HG03565 (cell line): ENCODE measurements around the gene ELL.
"Not testable (repeated sequence)": the region's sequence is repeated elsewhere in the genome, so short reads cannot be mapped to it uniquely, and the experiment has no call there.

Experiments
- ATAC-seq: cut with Tn5 transposase; IDR thresholded peaks from one replicate; pipeline ENCODE4 v1.9.1; 2021; ENCODE audit warnings: mild to moderate bottlenecking, moderate library complexity; ENCODE audit not compliant: unreplicated experiment

Gene ELL

DNA sequence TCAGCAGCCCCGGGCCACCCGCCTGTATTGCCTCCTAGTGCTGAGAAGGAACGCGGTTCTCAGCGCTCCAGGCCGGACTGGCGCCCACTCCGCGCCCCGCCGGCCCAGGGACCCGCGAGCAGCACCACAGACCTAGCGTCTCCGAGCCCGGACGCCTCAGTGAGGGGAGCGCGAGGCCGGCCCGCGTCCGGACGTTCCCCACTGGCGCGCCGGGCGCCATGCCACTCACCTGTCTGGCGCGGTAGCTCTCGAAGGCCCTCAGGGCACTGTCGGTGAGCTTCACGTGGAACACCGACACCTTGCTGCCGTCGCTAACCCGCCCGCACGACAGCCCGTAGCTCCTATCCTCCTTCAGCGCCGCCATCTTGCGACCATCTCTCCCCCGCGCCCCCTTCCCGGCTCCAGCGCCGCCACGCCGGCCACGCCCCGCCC lies at the start of gene ELL:
Gene ELL, minus strand, starts transcription at position 379 of the 432 bp plus-strand sequence. Its CDS starts 15 bp downstream, at position 364.
- ATAC-seq, result peak; percentile 3

DNA sequence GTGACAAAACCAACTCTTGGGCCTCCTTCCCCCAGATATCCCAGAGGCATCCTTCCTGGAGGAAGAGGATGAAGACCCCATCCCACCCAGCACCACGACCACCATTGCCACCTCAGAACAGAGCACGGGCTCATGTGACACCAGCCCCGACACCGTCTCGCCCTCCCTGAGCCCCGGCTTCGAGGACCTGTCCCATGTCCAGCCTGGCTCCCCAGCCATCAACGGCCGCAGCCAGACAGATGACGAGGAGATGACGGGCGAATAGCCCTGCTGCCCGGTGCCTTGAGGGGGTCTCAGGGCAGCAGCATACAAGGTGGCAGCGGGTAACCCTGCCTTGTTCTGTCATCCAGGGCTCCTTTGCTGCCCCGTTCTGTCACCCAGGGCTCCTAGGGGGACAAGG lies 46.5 kb upstream of the ELL start:
- ATAC-seq, result no peak

DNA sequence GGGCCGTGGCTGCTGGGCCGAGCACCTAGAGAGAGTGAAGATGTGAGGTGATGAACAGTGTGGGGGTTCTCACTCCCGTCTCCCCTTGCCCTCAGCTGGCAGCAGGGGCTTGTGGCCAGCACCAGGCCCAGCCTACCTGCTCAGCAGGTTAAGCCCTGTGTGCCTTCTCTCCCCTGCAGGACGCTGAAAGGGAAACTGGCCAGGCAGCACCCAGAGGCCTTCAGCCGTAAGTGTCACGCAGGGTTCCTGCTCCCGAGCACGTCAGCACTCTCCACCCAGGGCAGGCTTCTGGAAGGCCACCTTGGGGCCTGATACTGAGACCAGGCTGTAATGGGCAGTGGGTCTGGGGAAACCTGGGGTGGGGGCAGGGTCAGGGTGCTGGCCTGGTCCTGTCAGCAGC lies 45.1 kb upstream of the ELL start:
- ATAC-seq, result no peak

DNA sequence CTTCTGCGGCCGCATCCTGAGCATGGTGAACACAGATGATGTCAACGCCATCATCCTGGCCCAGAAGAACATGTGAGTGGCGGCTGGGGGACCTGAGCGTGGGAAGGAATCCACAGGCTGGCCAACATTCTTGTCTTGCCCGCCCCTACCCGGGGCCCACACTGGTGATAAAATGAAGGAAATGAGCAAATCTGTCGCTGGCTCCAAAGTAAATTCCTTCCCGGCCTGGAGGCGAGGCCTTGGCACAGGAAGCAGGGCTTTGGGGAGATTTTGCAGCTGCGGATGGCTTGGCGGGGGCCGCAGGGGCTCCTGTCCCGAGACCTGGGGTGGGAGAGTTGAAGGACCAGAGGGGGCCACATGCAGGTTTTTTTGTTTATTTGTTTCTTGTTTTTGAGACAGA lies 40.2 kb upstream of the ELL start:
- no peak for ATAC-seq

DNA sequence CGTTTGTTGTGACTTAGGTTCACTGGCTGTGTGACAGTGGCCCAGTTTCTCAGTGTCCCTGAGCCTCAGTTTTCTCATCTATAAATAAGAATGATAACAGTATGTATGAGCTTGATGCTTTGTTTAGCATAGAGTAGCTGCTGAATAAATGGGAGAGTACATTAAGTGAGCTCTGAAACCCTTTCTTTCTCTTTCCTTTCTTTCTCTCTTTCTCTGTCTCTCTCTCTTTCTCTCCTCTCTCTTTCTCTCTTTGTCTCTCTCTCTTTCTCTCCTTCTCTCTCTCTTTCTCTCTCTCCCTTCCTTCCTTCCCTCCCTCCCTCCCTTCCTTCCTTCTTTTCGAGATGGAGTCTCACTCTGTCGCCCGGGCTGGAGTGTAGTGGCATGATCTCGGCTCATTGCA lies 37.8 kb upstream of the ELL start:
- ATAC-seq, result no peak

DNA sequence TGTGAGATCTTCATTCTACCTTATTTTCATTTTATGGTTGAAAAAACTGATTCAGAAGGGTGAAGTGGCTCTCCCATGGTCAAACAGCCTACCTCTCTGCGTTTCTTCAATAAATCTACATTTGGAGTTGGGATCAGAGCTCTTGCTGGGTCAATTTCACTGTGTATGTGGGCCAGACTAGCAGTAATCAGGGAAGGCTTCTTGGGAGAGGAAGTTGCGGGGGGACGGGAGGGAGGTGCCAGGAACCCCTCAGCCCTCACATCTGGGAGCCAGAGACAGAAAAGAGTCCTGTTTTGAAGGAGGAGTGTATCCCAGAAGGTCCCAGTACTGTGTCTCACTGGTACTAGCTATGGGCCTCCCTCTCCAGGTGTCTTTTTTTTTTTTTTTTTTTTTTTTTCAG lies 36.7 kb upstream of the ELL start:
- ATAC-seq, result no peak

DNA sequence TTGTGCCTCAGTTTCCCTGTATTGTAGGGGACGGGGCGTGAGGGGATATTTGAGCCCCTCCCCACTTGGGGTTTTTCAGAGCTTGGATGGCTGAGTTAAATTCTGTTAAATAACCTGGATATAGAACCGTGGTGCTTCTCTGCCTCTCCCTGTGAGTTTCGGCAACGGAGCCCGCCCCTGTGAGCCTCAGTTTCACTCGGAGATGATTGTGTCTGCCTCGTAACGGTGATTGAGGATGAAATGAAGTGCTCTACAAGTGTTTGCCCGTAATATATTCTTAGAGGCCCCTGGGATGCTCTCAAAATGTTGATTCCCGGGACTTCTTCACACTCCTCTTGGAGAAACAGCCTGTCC lies 36.3 kb upstream of the ELL start:
- no peak for ATAC-seq

DNA sequence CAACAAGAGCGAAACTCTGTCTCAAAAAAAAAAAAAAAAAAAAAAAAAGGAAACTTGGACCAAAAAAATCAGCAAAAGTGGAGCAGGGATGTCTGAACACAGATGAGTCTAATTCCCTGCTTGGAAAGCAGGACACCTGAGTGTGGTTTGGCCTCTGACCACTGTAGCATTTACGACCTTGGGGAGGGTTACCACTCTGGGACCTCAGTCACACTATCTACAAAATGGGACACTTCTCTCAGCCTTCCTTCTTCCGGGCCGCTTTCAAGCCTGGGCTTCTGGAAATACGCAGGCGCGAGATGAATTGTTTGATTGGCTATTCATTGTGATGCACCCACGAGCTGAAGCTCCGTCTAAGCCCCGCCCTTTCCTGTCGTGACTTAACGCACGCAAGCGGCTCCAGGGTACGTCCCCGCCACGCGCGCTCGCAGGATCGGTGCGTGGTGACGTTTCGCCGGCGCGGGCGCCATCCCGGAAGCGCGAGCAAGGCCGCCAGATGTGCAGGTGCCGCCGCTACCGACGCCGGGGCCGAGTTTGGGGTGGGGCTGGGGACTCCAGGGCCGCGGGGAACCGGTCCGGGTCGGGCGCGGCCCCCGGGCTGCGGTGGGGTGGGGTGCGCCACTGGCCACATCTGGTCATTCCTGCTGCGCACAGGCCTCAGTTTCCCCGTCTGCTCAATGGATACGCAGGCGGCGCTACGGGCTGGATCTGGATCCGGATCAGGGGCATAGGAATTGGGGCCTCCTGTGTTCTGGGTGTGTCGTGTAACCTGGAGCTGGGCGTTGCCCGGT lies 35.7 kb upstream of the ELL start, which contains the start of gene KXD1:
Gene KXD1, plus strand, starts transcription at position 460 of the 791 bp plus-strand sequence. CDS start 4,187 bp downstream, outside the sequence.
- ATAC-seq, result peak; percentile 92

DNA sequence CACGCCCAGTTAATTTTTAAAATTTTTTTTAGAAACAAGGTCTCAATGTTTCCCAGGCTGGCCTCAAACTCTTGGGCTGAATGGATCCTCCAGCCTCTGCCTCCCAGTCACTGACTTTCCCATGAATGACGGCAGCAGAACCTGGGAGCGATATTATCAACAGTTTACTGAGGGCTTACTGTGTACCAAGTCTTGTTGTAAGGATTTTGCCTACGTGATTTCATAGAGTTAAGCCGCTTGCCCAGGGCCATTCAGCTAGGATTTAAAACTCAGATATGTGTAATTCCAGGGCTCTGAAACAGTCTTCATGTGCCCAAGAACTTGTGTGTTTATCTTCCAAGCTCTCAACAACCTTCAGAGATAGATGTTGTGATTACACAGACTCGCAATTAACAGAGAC lies 29.8 kb upstream of the ELL start:
- ATAC-seq, result no peak

DNA sequence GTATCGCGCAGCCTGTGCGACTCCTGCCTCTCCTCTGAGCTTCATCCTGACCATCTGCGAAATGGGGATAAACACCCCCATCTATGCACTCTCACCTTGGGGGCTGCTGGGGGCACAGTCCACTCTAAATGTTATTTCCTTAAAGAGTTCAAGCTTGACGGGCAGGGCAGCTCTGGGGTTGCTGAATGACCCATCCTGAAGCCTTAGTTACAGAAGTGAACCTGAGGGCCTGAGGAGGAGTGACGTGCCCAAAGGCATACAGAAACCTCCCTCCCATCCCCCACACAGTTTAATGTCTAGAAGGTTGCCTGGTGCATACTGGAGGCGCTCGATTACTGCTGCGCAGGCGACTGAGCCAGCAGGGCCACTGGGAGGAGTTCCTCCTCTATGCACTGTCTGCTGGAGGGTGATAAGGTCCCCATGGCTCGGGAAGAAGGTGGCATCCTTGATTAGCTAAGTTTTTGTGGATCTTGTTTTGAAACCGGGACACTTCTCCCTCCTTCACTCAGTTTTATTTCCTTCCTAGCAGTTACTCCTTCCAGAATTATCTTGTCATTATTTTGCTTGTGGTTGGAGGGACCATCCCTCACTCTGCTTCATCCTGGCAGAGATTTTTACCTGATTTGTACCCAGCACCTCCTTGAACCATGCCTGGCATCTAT lies 22.1 kb upstream of the ELL start:
- ATAC-seq, result peak; percentile 57

DNA sequence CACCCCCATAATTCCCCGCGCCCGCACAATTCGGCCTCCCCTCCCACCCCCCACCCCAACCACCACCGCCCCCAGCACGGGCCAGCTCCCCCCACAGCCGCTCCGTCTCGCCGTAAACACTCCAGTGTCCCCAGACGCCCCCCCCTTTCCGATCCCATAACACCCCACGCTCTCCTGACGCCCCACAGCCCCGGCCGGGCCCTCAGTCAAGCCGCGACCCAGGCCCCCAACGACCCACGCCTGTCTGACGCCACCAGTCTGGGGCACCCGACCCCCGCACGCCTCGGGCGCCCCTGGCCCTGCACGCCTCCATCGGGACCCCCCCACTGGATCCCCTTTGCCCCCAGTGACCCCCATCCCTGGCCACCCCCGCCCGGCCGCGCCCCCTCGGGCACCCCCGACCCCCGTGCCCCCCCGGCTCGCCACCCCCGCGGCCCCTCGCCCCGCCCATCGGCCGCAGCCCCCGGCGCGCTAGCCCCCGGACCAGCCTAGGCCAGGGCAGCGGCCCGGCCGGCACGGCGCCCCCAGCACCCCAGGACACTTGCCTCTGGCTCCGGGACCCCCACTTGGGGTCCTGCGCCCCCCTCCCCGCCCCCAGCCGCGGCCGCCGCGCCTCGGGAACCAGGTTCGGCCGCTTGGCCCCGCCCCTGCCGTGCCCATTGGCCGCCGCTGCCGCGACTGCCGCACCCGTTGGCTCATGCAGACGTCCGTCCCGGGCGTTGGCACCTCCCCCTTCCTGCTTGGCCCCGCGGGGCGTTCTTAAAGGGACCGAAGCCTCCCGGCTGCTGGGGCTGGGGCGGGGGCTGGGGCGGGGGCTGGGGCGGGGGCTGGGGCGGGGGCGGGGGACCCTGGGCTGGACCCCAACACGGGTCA lies 21.3 kb upstream of the ELL start, which contains the start of gene FKBP8:
Gene FKBP8, minus strand, starts transcription at position 633 of the 873 bp plus-strand sequence. CDS start 1,603 bp downstream, outside the sequence.
- peak; percentile 92 for ATAC-seq

DNA sequence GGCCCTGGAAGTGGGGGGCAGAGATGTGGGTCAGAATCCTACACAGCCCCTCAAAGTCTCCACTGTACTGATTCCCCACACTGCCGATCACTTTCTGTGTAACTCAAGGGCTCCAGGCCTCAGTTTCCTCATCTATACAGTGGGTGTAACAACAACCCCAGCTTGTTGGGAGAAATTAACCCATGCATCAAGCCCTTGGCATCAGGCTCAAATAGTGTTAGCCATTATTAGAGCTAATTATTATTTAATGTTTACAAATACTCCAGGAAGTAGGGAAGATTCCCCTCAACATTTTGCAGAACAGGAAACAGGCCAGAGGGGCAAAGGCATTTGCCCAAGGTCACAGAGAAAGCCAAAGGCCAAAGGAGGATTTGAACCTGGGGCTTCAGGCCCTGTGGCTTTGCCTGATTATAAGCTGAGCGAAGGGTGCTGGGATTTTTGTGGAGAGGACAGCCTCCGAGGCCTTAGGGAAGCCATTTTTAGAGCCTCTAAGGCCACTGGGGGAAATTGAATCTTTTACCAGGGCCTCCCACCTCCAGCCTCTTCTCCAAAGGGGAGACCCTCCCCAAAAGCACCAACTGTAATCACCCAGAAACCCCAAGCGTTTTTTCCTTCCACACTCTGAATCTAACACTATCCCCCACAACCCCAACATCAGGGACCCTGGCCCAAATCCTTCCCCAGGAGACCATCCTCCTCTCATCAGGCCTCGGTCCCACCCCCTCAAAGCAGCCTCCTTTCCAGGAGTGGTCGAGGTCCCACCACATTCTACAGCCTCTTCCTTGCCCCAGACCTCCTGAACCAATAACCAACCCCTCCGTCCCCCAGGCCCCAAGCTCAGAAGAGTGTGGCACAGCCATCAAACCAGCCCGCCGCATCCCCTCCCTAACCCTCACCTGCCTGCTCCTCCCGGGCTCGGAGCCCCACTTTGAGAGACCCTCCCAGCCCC lies 20.4 kb upstream of the ELL start:
- no peak for ATAC-seq

DNA sequence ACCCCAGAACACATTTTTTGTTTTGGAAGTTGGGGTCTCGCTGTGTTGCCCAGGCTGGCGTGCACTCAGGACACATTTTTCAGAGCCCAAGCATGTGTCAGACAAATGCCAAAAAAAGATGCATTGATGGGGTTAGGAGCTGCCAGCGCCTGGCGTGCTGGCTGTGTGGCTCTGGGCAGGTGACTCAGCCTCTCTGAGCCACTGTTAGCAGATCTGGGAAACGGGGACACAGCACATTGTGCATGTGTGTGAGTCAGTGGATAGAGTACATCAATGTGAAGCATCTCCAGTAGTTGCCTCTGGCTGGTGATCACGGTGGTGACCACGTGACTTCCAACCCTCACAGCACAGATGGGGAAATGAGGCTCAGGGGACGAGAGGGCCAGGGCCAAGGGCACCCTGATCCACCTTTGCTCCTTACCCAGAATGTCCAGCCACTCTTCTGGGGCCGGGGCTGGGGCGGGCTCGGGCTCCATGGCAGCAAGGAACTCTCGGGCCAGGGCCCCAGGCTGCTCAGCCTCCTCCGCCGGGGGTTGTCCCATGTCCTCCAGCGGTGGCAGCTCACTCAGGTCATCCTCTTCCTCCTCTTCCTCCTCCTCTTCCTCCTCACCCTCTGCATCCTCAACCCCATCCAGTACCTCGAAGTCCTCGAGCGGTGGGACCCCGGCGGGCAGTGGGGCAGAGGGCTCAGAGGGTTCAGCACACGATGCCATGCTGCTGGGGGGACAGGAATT lies 19.6 kb upstream of the ELL start:
- ATAC-seq, result no peak

DNA sequence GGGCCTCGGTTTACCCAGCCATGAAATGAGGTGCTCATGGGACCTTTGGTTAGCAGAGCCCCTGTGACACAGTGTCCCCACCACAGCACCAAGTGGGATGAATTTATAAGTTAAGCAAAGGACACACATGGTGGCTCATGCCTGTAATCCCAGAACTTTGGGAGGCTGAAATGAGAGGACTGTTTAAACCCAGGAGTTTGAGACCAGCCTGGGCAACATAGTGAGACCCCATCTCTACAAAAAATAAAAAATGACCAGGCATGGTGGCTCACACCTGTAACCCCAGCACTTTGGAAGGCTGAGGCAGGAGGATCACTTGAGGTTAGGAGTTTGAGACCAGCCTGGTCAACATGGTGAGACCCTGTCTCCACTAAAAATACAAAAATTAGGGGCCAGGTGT lies 18.3 kb upstream of the ELL start:
- not testable (repeated sequence) for ATAC-seq

DNA sequence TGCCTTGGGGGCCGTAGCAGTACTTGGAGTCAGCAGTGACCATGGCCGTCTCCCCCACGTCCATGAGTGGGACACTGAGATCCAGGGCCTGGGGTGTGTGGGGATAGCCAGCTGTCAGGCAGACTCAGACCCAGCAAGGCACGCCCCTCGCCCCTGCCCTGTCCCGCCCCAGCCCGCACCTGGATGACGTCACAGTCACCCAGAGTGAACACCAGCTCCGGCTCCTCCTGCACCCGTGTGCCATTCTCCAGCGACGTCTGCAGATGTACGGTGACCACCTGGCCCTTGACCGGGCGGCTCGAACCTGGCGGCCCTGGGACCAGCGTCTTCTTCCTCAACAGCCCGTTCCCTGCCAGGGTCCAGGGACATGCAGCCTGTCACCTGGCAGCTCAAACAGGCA lies 17.5 kb upstream of the ELL start:
- no peak for ATAC-seq

DNA sequence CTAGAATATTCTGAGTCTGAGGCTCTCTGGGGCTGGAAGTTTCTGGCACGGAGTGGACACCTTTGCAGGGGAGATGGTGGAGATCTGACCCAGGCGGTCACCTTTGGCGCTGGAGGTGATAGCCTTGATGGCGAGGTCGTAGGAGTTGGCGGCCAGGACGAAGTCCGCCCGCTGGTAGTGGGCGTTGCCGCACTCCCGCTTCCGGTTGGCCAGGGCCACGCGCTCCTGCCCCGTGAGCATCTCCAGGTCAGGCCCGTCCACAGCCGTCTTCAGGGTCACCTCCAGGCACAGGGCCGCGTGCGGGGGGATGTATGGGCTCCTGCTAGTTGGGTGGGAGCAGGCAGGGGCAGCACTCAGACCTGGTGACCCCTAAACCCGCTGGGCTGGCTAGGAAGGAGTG lies 16.2 kb upstream of the ELL start:
- no peak for ATAC-seq

DNA sequence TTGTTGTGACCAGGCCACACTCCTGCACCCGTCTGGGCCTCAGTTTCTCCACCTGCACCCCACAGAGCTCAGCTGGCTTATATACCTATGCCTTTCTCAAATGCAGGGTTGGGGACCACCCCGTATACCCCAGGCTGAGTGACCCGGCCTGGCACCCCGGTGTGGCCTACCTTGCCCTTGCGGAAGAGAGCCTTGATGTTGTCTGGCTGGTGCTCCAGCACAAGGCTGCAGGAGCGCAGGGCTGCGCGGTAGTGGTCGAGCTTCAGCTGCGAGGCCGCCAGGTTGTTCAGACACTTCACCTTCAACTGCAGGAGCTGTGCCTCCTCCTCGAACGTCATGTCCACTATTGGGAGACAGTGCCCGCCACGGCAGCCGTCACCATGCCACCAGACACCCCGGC lies 15.6 kb upstream of the ELL start:
- no peak for ATAC-seq

DNA sequence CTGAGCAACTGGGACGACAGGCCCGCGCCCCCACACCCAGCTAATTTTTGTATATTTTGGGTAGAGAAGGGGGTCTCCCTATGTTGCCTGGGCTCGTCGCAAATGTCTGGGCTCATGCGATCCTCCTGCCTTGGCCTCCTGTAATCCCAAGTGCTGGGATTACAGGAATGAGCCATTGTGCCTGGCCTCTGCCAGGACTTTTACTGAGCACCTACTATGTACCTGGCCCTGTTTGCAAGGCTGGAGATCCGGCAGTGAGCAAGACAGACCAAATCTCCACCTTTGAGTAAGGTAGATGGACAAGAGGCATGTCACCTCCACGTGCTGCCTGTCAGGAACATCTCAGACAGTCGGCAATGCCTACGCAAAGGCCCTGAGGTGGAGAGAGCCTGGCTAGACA lies 14.6 kb upstream of the ELL start:
- no peak for ATAC-seq

DNA sequence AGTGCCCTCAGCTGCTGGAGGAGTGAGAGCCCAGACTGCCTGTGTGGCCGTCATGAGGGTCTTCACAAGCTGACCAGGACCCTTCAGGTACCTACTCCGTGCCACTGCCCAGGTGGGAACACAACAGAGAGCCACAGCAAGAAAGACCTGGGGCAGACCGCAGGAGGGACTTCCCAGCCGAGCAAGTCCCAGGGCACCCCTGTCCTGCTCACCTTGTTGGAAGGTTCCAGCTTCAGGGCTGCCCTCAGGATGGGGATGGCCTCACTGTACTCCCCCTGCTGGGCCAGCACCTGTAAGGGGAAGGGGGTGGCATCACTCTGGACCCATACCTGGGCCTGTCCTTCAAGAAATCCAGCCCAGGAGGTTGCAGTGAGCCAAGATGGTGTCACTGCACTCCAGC lies 11.2 kb upstream of the ELL start:
- ATAC-seq, result no peak
